ENCODE measurements around the gene NMRK2. TPM values are rescaled to one million over a fixed set of nuclear protein-coding genes. Genes with fewer than 3 reads are reported as not detected.

Gene NMRK2
- total and polyA plus RNA-seq, 2 experiments from 2014 or later = 0.95 TPM; not detected in 1

DNA sequence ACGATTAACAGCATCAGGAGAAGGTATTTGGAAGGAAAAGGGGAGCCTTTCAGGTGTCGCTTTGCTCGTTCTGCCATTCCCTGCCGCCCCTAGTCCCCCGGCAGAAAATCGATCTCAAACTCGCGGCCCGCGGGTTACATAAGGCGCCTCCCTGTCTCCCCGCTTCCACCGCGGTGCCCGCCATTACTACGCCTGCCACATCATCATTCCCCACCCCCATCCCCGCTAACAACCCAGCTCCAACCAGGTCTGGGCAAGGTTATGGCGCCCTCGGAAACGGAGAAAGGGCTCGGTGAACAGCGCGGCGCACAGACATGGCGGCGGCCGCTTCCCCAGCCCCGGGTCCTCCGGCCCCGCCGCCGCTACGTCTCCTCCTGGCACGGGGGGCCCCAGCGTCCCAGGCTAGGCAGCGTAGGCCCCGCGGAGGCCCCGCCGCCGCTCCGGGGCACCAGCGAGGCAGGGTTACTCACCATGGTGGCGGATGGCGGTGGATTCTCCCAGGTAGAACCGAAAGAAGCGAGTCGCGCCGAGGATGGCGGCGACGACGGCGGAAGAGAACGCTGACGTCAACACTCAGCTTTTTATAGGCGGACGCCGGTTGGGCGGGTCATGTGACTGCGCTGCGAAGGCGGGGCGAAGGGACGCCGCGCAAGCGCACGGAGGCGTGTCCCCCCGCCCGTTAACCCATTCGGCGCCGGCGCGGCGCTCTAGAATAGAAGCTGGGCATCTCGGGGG, 52.2 kb downstream of the NMRK2 start, which contains the start of gene EEF2:
Gene EEF2, minus strand, starts transcription at position 556 of the 735 bp plus-strand sequence. Its CDS starts 83 bp downstream, at position 473.
- peak; percentile 96 for DNase-seq (ENCODE audit: low spot score)
- peak within 1 kb of the TSS; percentile 96 for H3K4me2 ChIP-seq
- peaks cover 51% of the 10 kb centered on the region for H4K20me1 ChIP-seq (ENCODE audit: insufficient read depth, poor library complexity, severe bottlenecking)
- H3K27me3 ChIP-seq = no peaks in the 10 kb centered on the region
- no peak for TF ChIP-seq EZH2phosphoT487 (IDR thresholded peaks at IDR 0.05; ENCODE audit: low read depth, severe bottlenecking, unreplicated experiment)
- no peak for TF ChIP-seq EZH2 (IDR thresholded peaks at IDR 0.05; ENCODE audit: borderline replicate concordance)
- TF ChIP-seq, protein P1, sequence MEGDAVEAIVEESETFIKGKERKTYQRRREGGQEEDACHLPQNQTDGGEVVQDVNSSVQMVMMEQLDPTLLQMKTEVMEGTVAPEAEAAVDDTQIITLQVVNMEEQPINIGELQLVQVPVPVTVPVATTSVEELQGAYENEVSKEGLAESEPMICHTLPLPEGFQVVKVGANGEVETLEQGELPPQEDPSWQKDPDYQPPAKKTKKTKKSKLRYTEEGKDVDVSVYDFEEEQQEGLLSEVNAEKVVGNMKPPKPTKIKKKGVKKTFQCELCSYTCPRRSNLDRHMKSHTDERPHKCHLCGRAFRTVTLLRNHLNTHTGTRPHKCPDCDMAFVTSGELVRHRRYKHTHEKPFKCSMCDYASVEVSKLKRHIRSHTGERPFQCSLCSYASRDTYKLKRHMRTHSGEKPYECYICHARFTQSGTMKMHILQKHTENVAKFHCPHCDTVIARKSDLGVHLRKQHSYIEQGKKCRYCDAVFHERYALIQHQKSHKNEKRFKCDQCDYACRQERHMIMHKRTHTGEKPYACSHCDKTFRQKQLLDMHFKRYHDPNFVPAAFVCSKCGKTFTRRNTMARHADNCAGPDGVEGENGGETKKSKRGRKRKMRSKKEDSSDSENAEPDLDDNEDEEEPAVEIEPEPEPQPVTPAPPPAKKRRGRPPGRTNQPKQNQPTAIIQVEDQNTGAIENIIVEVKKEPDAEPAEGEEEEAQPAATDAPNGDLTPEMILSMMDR (IDR thresholded peaks at IDR 0.05; ENCODE audit: poor library complexity) = no peak
- no peaks in the 10 kb centered on the region for H3K36me3 ChIP-seq (replicated peaks; ENCODE audit: insufficient read depth, low read depth)
- WGBS (ENCODE audit: low lambda C conversion rate, missing lambda C conversion rate) = under 1% methylated on average over 80 of the region's 80 CpGs
- H3K4me1 ChIP-seq (ENCODE audit: insufficient read depth) = peaks cover 23% of the 10 kb centered on the region
- H3K4me3 ChIP-seq = peak within 1 kb of the TSS; percentile 97
- no peaks in the 10 kb centered on the region for H3K9me2 ChIP-seq (replicated peaks; ENCODE audit: insufficient read depth)
- peak within 1 kb of the TSS; percentile 100 for H3K27ac ChIP-seq
- H3K79me2 ChIP-seq = peaks cover 51% of the 10 kb centered on the region
- no peaks in the 10 kb centered on the region for H3K9me3 ChIP-seq (ENCODE audit: low read depth)
- peak within 1 kb of the TSS; percentile 13 for H2AFZ ChIP-seq

DNA sequence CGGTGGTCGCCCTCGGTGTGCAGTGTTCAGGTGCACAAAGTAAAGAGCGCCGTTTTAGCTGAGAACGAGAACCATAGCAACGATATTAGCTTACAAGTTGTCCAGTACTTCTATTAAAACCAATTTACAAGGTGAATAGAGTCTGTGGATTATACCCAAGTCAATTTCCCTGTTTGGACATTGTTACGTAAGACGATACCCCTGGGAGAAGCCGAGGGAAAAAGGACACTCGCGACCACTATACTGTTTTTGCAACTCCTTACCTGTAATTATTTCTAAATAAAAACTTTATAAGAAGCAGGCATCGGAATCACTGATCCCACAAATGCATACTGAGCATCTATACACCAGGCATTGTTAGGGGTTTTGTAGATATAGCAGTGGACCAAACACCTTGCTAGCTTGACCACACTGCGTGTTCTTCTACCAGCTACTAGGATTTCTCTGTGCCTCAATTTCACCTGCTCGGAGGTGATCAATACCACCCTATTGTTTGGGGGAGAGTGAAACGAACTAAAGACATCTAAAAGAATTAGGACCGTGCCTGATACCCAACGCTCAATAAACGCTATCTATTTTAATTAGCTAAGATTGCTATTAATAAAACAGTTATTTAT, 52.9 kb downstream of the NMRK2 start:
- DNase-seq (ENCODE audit: low spot score) = no peak
- TF ChIP-seq, protein P1 (IDR thresholded peaks at IDR 0.05; ENCODE audit: poor library complexity) = no peak
- H3K4me3 ChIP-seq = peak overlapping the region; percentile 35
- no peaks in the 10 kb centered on the region for H3K27me3 ChIP-seq
- peaks cover 45% of the 10 kb centered on the region for H3K79me2 ChIP-seq
- no peak overlapping the region for H3K27ac ChIP-seq
- peak overlapping the region; percentile 96 for H3K4me2 ChIP-seq
- peak overlapping the region; percentile 13 for H2AFZ ChIP-seq
- no peaks in the 10 kb centered on the region for H3K36me3 ChIP-seq (replicated peaks; ENCODE audit: insufficient read depth, low read depth)
- H3K9me2 ChIP-seq (replicated peaks; ENCODE audit: insufficient read depth) = no peaks in the 10 kb centered on the region
- H4K20me1 ChIP-seq (ENCODE audit: insufficient read depth, poor library complexity, severe bottlenecking) = peaks cover 44% of the 10 kb centered on the region
- H3K9me3 ChIP-seq (ENCODE audit: low read depth) = no peaks in the 10 kb centered on the region
- WGBS (ENCODE audit: low lambda C conversion rate, missing lambda C conversion rate) = 7% methylated on average over 19 of the region's 19 CpGs
- peaks cover 23% of the 10 kb centered on the region for H3K4me1 ChIP-seq (ENCODE audit: insufficient read depth)

DNA sequence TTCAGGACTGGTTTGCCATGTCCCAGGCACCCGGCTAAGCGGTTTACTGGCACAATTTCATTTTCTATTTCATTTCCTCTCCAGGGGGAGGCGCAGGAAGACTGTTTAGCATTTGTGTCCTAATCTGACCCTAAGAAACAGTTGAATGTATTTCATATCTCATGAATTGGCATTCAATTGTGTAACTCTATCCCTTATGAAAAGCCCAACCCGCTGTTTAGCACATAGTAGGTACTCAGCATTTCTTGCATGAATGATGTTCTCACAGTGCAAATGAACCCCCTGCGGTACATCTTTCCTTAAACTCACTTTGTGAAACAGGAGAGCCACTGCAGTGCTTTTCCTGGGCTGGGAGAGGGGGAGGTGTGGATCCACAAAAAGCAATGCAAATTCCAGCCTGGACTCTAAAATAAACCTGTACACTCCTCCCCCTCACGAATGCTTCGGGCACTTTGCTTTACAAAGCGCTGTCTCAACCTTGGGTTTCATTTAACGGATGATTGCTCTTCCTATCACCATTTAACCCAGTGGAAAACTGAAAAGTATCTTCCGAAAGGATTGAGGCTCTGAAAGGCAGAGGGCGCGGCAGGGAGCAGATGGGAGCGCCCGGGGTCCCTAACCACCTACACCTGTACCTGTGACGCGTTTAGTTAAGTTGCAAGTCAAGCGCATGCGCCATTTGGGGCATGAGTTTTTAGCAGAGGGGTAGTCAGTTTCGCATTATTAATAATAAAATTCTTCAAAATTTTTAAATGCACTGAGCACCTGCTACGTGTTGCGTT, 53.6 kb downstream of the NMRK2 start:
- Histone ChIP-seq H3K4me1 (ENCODE audit: insufficient read depth) (peaks cover 23% of the 10 kb centered on the region), H3K27ac (no peak overlapping the region), H3K9me3 (ENCODE audit: low read depth) (no peaks in the 10 kb centered on the region), H3K9me2 (replicated peaks; ENCODE audit: insufficient read depth) (no peaks in the 10 kb centered on the region), H3K79me2 (peaks cover 38% of the 10 kb centered on the region), H3K36me3 (replicated peaks; ENCODE audit: insufficient read depth, low read depth) (no peaks in the 10 kb centered on the region), H3K4me2 (peak overlapping the region; percentile 96), H4K20me1 (ENCODE audit: insufficient read depth, poor library complexity, severe bottlenecking) (peaks cover 37% of the 10 kb centered on the region), H3K27me3 (no peaks in the 10 kb centered on the region), H2AFZ (no peak overlapping the region), H3K4me3 (peak overlapping the region; percentile 3)
- DNase-seq (ENCODE audit: low spot score) = peak; percentile 85
- WGBS (ENCODE audit: low lambda C conversion rate, missing lambda C conversion rate) = 3% methylated on average over 21 of the region's 21 CpGs
- TF ChIP-seq EZH2phosphoT487 (IDR thresholded peaks at IDR 0.05; ENCODE audit: low read depth, severe bottlenecking, unreplicated experiment) = no peak
- TF ChIP-seq, protein P1 (IDR thresholded peaks at IDR 0.05; ENCODE audit: poor library complexity) = peak; percentile 69
